DMS 273 (cell line): ENCODE results near the gene OGFR.

Source experiments
- DNase-seq: peaks from one replicate; lab custom pipeline; 2025; ENCODE audit not compliant: unreplicated experiment; lab: John Stamatoyannopoulos, UW

OGFR gene

DNA sequence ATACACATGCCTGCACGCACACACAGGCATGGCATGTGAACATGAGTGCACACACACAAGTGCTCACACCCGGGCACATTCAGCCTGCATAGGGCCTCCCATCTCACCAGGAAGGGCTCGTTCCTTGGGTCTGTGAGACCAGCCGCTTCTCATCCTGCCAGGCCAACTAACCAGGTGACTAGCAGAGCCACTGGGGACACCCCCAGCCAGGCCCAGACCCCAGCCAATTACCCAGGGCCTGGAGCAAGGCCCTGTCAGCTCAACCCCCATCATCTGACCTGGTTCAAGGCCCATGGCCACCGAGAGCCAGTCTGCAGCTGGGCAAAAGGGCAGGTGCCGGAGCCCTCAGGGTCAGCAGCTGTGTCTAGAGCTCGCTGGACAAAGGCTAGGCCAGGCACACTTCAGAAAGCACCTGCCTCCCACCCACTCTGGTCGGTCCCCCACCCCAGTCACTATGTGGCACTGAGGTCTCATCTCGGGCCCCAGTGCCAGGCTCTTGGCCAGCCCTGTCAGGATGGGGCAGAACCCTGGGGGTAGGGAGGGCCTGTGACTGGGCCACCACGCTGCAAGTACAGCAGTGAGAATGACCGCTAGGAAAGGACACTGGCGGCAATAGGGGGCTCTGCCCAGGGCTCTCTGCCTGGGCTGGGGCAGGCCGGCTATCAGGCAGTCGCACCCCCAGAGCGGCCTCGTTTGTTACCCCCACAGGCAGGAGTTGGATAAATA, 35.1 kb upstream of the OGFR start:
- no peak for DNase-seq

DNA sequence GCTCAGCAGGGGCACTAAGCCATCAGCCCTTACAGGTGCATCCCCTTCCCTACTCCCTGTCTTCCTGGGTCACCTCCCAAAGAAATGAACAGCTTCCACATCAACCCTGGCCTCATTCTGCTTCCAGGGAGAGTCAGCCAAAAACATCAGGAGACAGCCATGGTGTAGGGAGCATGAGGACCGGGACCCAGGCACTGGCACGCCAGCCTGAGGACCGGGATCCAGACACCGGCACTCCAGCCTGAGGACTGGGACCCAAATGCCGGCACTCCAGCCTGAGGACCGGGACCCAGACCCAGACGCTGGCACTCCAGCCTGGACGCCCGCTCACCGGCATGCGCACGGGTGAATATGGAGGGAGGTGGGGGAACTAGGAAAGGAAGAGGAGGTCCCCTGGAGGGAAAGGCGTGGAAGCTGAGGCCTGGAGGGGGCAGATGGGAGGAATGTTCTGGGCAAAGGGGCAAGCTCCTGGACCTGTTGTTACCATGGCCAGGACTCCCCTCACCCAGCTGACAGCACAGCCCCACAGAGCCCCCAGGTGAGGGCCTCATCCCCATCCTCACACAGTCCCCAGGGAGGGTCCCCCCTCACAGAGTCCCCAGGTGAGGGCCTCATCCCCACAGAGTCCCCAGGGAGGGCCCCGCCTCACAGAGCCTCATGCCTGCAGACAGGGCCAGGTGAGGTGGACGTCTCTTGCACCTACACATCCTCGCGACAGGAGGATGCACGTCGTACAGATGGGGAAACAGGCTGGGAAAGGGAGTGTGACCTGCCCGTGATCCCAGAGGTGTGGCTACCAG, 34.3 kb upstream of the OGFR start:
- no peak for DNase-seq

GRCh38 chr20:62770916-62771315, 33.7 kb upstream of the OGFR start:
- DNase-seq = no peak

GRCh38 chr20:62771396-62772102, 33.1 kb upstream of the OGFR start:
- no peak for DNase-seq

DNA sequence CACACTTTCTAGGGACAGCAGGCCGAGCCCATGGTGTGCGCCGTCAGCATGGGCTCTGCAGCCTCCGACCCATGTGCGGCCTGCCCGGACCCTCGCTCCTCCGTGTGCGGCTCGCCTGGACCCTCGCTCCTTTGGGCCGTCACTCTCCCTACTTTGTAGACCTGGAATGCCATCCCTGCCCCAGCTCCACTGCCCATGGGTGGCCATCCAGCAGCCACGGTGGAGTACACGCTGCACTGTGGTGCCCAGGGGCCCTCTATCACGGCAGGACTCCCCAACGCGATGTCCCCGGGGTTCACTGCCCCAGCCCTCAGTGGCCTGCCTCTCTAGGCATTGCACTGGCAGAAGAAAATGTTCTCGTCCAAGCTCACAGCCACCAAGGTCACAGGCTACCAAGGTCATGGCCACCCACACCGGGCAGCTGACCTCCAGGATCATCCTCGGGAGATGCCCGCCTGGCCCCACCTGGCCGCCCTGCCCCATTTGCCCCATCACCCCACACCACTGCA, 32.5 kb upstream of the OGFR start:
- no peak for DNase-seq

- no peak for DNase-seq
Measured at GRCh38 chr20:62772619-62772989, 32.0 kb upstream of the OGFR start.

- no peak for DNase-seq
Measured at GRCh38 chr20:62772990-62773844, 31.4 kb upstream of the OGFR start.

DNA sequence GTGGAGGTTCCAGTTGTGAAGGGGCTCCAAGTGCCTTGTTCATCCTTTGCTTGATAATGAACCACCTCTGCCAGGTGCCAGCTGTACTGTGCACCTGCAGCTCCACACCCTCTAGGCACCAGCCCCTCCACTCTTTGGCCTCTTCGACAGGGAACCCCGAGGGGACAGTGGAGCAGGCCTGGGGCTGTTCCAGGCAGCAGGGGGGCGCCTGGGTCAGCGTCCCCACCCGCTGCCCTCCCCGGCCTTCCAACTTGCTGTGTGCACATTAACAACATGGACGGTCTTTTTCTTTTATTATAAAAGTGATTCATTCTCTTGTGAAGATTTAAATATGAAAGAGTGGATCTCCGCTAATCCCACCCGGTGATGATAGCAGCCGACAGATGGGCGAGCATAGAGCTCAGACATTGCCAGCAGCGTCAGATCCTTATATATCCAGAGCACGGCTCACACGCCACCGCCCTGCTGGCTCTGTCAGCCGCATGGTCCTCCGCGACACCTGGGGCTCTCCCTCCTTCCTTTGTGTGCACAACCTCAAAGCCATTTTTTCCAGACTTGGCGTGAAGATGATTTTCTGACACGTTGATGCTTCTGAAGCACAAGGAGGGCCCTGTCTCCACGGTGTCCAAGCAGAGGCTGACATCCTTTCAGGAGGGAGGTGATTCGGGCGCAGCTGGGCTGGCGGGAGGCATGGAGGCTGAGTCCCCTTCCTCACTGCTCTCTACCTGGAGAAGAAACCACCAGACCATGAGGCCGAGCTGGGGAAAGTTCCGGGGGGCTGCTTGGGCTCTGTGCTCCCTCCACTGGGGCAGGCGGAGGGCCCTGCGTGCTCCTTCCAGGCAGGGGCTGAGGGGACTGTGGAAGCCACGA, 30.6 kb upstream of the OGFR start:
- peak; percentile 84 for DNase-seq

DNA sequence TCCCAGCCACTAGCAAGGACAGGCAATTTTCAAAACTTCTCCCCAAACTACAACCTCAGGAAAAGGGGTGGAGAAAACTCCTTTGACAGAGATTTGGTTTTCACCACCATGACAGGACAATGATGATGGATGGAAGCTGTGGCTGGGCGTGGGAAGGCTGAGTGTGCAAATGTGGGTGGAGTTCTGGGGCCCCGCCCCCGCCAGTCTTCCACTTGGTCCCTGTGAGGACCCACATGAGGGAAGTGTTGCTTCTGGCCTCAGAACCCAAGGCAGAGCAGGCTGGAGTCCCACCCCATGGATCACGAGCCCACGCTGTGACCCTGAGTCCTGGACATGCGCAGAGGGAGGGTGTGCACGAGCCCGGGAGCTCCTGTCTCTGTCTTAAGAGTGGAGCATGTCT, 29.9 kb upstream of the OGFR start:
- DNase-seq = no peak

DNA sequence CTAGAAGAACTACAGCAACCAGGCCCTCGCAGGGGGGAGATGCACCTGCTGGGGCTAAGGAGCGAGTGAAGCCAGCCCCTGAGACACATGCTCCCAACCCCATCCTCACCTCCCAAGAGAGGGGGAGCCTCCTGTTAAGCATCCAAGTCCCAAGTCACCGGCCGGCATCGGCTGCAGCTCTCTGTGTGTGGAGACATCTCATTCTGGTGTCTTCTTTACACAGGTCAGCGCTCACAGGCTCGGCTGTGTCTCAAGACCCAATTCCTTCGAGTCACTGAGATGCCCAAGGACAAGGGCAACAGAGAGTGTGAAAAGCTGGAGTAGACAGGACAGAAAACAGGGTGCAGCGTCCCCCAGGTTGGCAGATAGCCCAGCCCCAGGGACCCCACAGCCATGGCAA, 29.4 kb upstream of the OGFR start:
- DNase-seq = no peak

DNA sequence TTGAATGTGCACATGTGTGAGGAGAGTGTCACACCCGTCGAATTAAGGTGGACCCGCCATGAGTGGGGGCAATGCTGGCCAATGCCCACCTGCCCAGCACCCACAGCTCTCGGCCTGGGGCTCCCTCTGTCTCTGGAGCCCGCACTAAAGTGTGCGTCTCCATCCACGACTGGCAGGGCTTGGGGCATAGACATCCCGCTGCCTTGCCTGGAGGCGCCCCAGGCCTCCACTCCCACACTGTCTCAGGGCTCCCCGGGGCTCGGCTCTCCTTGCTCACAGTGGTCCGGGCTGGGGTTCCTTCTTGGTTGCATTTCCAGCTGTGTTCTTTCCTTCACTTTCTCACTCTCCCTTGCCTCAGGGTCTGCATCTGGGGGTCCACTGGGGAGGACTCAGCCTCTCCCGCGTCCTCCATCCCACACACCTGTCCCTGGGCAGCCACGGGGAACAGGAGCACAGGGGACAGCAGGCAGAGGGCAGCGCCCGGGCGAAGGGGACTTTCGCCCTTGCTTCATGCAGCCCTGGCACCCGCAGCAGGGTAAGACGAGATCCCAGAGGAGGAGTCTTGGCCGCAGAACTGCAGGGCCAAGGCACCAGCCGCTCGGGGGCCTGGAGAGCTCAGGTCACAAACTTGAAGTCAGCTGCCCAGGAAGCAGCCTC, 28.5 kb upstream of the OGFR start:
- DNase-seq = no peak

DNA sequence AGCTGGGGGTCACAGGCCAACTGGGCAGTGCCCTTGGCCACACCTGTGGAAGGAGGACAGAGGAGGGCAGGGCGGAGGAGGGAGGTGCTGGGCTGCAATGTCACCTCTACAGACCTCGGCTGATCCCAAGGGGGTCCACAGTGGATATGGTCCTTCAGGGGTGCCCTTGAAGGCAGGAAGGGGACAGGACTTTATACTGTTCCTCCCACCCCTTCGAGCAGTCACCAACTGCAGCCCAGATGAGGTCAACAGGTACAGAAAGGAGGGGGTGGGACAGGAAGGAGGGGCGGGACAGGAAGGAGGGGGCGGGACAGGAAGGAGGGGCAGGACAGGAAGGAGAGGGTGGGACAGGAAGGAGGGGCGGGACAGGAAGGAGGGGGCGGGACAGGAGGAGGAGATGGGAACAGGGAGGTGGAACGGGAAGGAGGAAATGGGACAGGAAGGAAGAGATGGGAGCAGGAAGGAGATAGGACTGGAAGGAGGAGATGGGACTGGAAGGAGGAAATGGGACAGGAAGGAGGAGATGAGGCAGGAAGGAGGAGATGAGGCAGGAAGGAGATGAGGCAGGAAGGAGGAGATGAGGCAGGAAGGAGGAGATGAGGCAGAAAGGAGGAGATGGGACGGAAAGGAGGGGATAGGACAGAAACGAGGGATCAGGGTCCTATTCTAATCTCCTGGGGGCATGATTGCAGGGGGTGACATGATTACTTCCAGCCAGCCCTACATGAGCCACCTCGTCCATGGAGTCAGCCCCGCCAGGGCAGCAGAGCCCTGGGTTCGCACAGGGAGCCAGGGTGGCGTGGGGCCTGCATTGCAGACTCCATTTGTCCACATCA, 27.7 kb upstream of the OGFR start:
- peak; percentile 81 for DNase-seq

GRCh38 chr20:62777528-62777830, 27.2 kb upstream of the OGFR start:
- DNase-seq = peak; percentile 54

DNA sequence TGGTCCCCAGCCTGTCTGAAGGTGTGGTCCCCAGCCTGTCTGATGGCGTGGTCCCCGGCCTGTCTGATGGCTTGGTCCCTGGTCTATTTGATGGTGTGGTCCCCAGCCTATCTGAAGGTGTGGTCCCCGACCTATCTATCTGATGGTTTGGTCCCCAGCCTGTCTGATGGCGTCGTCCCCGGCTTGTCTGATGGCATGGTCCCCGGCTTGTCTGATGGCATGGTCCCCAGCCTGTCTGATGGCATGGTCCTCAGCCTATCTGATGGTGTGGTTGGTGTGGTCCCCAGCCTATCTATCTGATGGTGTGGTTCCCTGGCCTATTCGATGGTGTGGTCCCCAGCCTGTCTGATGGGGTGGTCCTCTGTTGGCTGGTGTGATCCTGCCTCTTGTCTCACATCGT, 26.6 kb upstream of the OGFR start:
- no peak for DNase-seq

- no peak for DNase-seq
Measured at GRCh38 chr20:62778601-62779416, 25.8 kb upstream of the OGFR start.

- no peak for DNase-seq
Measured at GRCh38 chr20:62779417-62779685, 25.3 kb upstream of the OGFR start.

DNA sequence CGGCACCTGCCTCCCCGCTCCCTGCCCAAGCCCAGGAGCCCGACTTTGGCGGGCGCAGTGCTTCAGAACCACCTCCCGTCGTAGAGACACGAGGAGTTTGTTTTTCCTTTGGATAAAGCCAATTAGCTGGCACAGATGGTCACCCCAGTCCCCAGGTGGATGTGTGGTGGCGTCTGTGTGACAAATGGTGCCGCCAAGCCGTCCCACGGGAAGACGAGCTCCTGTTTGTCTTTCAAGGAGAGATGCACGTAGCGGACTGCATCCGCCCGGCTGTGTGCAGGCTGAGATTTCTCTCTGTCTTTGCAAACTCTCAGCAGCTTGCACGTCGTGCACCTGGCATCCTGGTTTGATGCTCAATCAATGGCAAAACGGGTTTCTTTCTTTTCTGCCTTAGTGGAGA, 24.4 kb upstream of the OGFR start:
- DNase-seq = peak; percentile 60

GRCh38 chr20:62780696-62781095, 23.9 kb upstream of the OGFR start:
- no peak for DNase-seq
